CD4-positive, alpha-beta memory T cell (primary cell): ENCODE measurements around the gene MVK. TPM values are rescaled to one million over a fixed set of nuclear protein-coding genes. Genes with fewer than 3 reads are reported as not detected.

Source experiments
- CTCF ChIA-PET: fragments of 350-600 bp; sonication (Branson Sonifier 250); formaldehyde crosslinking; loops from one replicate; lab custom pipeline; 2021; ENCODE audit warnings: inconsistent platforms; ENCODE audit not compliant: partially characterized antibody; lab: Charles Lee
- POLR2A ChIA-PET: fragments of 350-600 bp; sonication (Branson Sonifier 250); formaldehyde crosslinking; loops from one replicate; lab custom pipeline; 2021; ENCODE audit not compliant: partially characterized antibody; lab: Charles Lee
- DNase-seq, 5 donors: peaks; one replicate each; pipeline versions ENCODE4 v3.0.0 to v3.0.0-alpha.2; 2020 to 2022; ENCODE audit warnings: mixed read lengths in 1 of 5
- H3K27ac ChIP-seq: one replicate; pipeline ENCODE4 v1.7.0; 2013; ENCODE audit warnings: low read depth, low read length
- H3K27me3 ChIP-seq: 2 replicates; pipeline ENCODE4 v1.7.0; 2013; ENCODE audit warnings: mild to moderate bottlenecking, low read length, moderate library complexity; ENCODE audit not compliant: insufficient read depth
- H3K36me3 ChIP-seq: 2 replicates; pipeline ENCODE4 v1.7.0; 2013; ENCODE audit warnings: mild to moderate bottlenecking, low read length, moderate library complexity; ENCODE audit not compliant: insufficient read depth
- H3K4me1 ChIP-seq: 2 replicates; pipeline ENCODE4 v1.7.0; 2013; ENCODE audit warnings: mild to moderate bottlenecking, low read length, moderate library complexity; ENCODE audit not compliant: insufficient read depth
- H3K4me3 ChIP-seq, 2 donors: one replicate each; pipeline ENCODE4 v1.7.0; 2013; ENCODE audit warnings: low read length in 2 of 2, mild to moderate bottlenecking in 1 of 2
- H3K9me3 ChIP-seq, 2 donors: one replicate each; pipeline ENCODE4 v1.7.0; 2013; ENCODE audit warnings: low read length in 2 of 2, control low read depth in 1 of 2; ENCODE audit not compliant: control insufficient read depth in 1 of 2
- H3K27ac Mint-ChIP-seq, 7 donors: one replicate each; pipeline ENCODE4 v1.8.0; 2020 to 2021; ENCODE audit warnings: mixed read lengths in 7 of 7, mild to moderate bottlenecking in 6 of 7, inconsistent platforms in 3 of 7, moderate library complexity in 3 of 7
- H3K27me3 Mint-ChIP-seq, 2 donors: one replicate each; pipeline ENCODE4 v1.8.0; 2020 to 2021; ENCODE audit warnings: mixed read lengths in 2 of 2
- H3K36me3 Mint-ChIP-seq, 2 donors: one replicate each; pipeline ENCODE4 v1.8.0; 2020 to 2021; ENCODE audit warnings: mixed read lengths in 2 of 2, inconsistent platforms in 1 of 2, mild to moderate bottlenecking in 1 of 2
- H3K4me1 Mint-ChIP-seq, 4 donors: one replicate each; pipeline ENCODE4 v1.8.0; 2020 to 2021; ENCODE audit warnings: mixed read lengths in 4 of 4, mild to moderate bottlenecking in 1 of 4
- H3K4me3 Mint-ChIP-seq, 8 donors: one replicate each; pipeline ENCODE4 v1.8.0; 2020 to 2021; ENCODE audit warnings: mixed read lengths in 8 of 8, mild to moderate bottlenecking in 7 of 8, moderate library complexity in 6 of 8, inconsistent platforms in 3 of 8
- H3K9me3 Mint-ChIP-seq, 8 donors: one replicate each; pipeline ENCODE4 v1.8.0; 2020 to 2021; ENCODE audit warnings: mixed read lengths in 8 of 8, mild to moderate bottlenecking in 5 of 8, inconsistent platforms in 3 of 8, moderate library complexity in 1 of 8
- intact Hi-C: fragments of 100-400 bp; cut with micrococcal nuclease; formaldehyde crosslinking; loops from one replicate; pipeline ENCODE4 v1.15.1; 2023
- polyA plus RNA-seq, 2 donors: library from polyadenylated mRNA; unstranded; fragments of 300-500 nt; fragmentation: Illumina TruSeq; gene quantifications; one replicate each; pipeline ENCODE4 v1.2.3, GENCODE V29; 2021
- total RNA-seq, 2 experiments: library from RNA; stranded (reverse); gene quantifications; one replicate each; pipeline ENCODE4 v1.2.3, GENCODE V29; 2021

MVK gene
- total and polyA plus RNA-seq, 4 experiments from 2014 or later, result 1.9 to 11.0 (median 7.1) TPM

- Mint-ChIP-seq H3K4me3 (peak overlapping the region in 5 of 8 donors; percentile 13 to 67 (median 40)), H3K9me3 (peaks cover 0 to 2% (median 0%) of the 10 kb centered on the region in 8 donors), H3K4me1 (peaks cover 17 to 42% (median 26%) of the 10 kb centered on the region in 4 donors), H3K27ac (peak overlapping the region in 6 of 7 donors; percentile 22 to 87 (median 60)), H3K36me3 (peaks cover 5 to 7% of the 10 kb centered on the region in 2 donors), H3K27me3 (no peaks in the 10 kb centered on the region)
- peak in 4 of 5 donors; percentile 7 to 51 (median 36) for DNase-seq
- H3K36me3 ChIP-seq, result no peaks in the 10 kb centered on the region
- H3K9me3 ChIP-seq, result no peaks in the 10 kb centered on the region
- ChIA-PET CTCF (interaction anchor here (1.4 to 5.5 kb wide), 6 partner anchors 10 to 250 kb away, joined by 3 to 45 read pairs (median 6); no protein-coding TSS in a partner anchor), POLR2A (no interaction called here)
- H3K27ac ChIP-seq, result no peak overlapping the region
- H3K4me3 ChIP-seq, result no peak overlapping the region
- H3K4me1 ChIP-seq, result peaks cover 24% of the 10 kb centered on the region
- H3K27me3 ChIP-seq, result no peaks in the 10 kb centered on the region
- intact Hi-C loops, result no loop called here
These were observed 21.8 kb downstream of the MVK start for GRCh38 chr12:109595321-109595902.

DNA sequence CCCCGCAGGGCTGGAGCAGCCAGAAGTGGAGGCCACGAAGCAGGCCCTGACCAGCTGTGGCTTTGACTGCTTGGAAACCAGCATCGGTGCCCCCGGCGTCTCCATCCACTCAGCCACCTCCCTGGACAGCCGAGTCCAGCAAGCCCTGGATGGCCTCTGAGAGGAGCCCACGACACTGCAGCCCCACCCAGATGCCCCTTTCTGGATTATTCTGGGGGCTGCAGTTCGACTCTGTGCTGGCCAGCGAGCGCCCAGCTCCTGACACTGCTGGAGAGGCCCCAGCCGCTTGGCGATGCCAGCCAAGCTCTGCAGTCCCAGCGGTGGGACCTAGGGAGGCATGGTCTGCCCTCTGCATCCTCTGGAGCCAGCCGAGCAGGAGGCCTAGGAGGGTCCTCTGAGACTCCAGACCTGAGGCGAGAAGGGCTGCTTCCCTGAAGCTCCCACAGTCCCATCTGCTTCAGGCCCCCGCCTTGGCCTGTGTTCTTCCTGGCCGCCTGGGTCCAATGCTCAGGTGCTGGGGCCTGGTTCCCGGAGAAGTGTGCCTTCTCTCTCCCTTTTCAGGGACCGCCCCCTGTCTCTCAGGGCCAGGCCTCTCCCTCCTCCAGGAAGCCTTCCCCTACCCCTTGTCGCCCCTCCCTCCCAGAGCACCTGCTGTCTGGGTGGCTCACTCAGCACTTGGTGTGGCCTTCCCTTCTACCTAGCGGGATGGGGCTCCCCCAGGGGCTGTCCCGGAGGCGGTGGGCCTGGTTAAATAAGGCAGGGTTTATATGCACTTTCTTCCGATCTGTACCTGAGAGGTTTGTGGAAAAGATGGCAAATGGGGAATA, 23.0 kb downstream of the MVK start:
- intact Hi-C loops, result loop anchor here (1.0 kb wide), 1 partner anchor 284 kb away; the partner anchor contains the start of gene GLTP

DNA sequence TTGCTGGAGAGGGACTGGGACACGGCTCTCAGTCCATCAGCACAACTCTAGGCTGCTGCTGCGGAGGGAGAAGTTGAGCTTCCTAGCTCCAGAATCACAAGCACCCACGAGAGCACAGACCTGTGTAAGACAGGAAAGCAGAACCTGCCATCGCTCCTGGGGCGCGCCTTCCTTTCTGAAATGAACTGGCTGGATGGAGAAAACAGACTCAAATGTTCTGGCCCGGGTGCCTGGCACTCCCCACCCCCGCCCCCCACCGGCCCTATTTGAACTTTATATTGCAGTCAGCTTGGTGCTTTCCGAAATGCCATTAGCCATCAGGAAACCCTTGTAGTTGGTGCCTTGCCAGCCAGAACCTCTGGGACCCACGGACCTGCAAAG, 23.8 kb downstream of the MVK start:
- Histone ChIP-seq H3K4me1 (peaks cover 24% of the 10 kb centered on the region), H3K4me3 (no peak overlapping the region), H3K9me3 (no peaks in the 10 kb centered on the region), H3K27ac (no peak overlapping the region), H3K36me3 (no peaks in the 10 kb centered on the region), H3K27me3 (no peaks in the 10 kb centered on the region)
- intact Hi-C loops, result loop anchor here (1.0 kb wide), 1 partner anchor 283 kb away; the partner anchor contains the start of gene GLTP
- peaks cover 1 to 5% of the 10 kb centered on the region in 2 donors for H3K36me3 Mint-ChIP-seq
- peak overlapping the region in 1 of 7 donors; percentile 86 for H3K27ac Mint-ChIP-seq
- peaks cover 0 to 2% (median 0%) of the 10 kb centered on the region in 8 donors for H3K9me3 Mint-ChIP-seq
- no peak for DNase-seq
- H3K4me3 Mint-ChIP-seq, result peak overlapping the region in 3 of 8 donors; percentile 35 to 54 (median 40)
- H3K27me3 Mint-ChIP-seq, result no peaks in the 10 kb centered on the region
- ChIA-PET POLR2A (no interaction called here), CTCF (interaction anchor here (0.7 to 5.5 kb wide), 17 partner anchors 8 to 248 kb away, joined by 3 to 63 read pairs (median 3); partner anchors contain the start of genes MMAB and MVK)
- peaks cover 17 to 42% (median 26%) of the 10 kb centered on the region in 4 donors for H3K4me1 Mint-ChIP-seq

More for the DNA sequence above, 23.0 kb downstream of the MVK start:
- Histone ChIP-seq H3K4me3 (no peak overlapping the region), H3K36me3 (no peaks in the 10 kb centered on the region), H3K27me3 (no peaks in the 10 kb centered on the region), H3K27ac (no peak overlapping the region), H3K9me3 (no peaks in the 10 kb centered on the region), H3K4me1 (peaks cover 24% of the 10 kb centered on the region)
- POLR2A ChIA-PET, result no interaction called here
- H3K36me3 Mint-ChIP-seq, result peaks cover 4 to 7% of the 10 kb centered on the region in 2 donors
- CTCF ChIA-PET, result interaction anchor here (0.8 to 5.5 kb wide), 9 partner anchors 7 to 249 kb away, joined by 3 to 63 read pairs (median 6); partner anchors contain the start of genes MMAB and MVK
- H3K9me3 Mint-ChIP-seq, result peaks cover 0 to 2% (median 0%) of the 10 kb centered on the region in 8 donors
- H3K4me3 Mint-ChIP-seq, result peak overlapping the region in 1 of 8 donors; percentile 31
- no peak overlapping the region for H3K27ac Mint-ChIP-seq
- peaks cover 17 to 42% (median 26%) of the 10 kb centered on the region in 4 donors for H3K4me1 Mint-ChIP-seq
- no peaks in the 10 kb centered on the region for H3K27me3 Mint-ChIP-seq
- no peak for DNase-seq

GRCh38 chr12:109597795-109598427, 24.3 kb downstream of the MVK start:
- Histone ChIP-seq H3K36me3 (no peaks in the 10 kb centered on the region), H3K4me1 (peaks cover 24% of the 10 kb centered on the region), H3K9me3 (no peaks in the 10 kb centered on the region), H3K4me3 (no peak overlapping the region), H3K27ac (no peak overlapping the region), H3K27me3 (no peaks in the 10 kb centered on the region)
- peak overlapping the region in 3 of 8 donors; percentile 35 to 54 (median 40) for H3K4me3 Mint-ChIP-seq
- peaks cover 1 to 2% of the 10 kb centered on the region in 2 donors for H3K36me3 Mint-ChIP-seq
- intact Hi-C loops, result loop anchor here (1.0 kb wide), 1 partner anchor 282 kb away; the partner anchor contains the start of gene GLTP
- peak overlapping the region in 2 of 7 donors; percentile 50 to 86 for H3K27ac Mint-ChIP-seq
- peak in 4 of 5 donors; percentile 44 to 47 (median 46) for DNase-seq
- ChIA-PET POLR2A (no interaction called here), CTCF (interaction anchor here (0.6 to 5.5 kb wide), 20 partner anchors 9 to 535 kb away, joined by 3 to 63 read pairs (median 3); partner anchors contain the start of genes MMAB and MVK)
- peaks cover 17 to 42% (median 26%) of the 10 kb centered on the region in 4 donors for H3K4me1 Mint-ChIP-seq
- no peaks in the 10 kb centered on the region for H3K27me3 Mint-ChIP-seq
- peaks cover 0 to 2% (median 0%) of the 10 kb centered on the region in 8 donors for H3K9me3 Mint-ChIP-seq

DNA sequence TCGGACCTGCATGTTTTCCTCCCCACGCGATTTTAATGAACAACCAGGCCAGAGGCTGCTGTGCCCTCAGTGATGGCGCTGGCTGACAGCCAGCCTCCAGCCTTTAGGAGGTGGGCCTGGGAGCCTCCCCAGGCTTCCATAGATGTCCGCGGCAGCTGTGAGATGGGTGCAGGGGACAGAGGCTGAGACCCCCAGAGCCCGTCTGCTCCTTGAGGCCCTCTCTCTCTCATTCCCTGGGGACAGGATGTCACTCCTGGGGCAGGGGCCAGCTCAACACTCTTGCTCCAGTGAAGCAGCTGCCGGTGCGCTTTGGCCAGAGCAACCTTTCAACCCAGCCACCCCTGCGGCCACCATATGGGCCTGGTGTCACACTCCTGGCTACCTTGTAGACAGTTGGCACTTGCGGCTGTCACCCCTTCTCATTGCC, 24.8 kb downstream of the MVK start:
- H3K36me3 Mint-ChIP-seq, result peaks cover under 1 to 1% of the 10 kb centered on the region in 2 donors
- ChIA-PET CTCF (interaction anchor here (0.7 to 5.5 kb wide), 18 partner anchors 8 to 242 kb away, joined by 3 to 63 read pairs (median 4); partner anchors contain the start of genes MMAB and MVK), POLR2A (no interaction called here)
- H3K9me3 Mint-ChIP-seq, result peaks cover 0 to 2% (median 0%) of the 10 kb centered on the region in 8 donors
- H3K9me3 ChIP-seq, result no peaks in the 10 kb centered on the region
- no peak overlapping the region for H3K4me3 Mint-ChIP-seq
- peaks cover 24% of the 10 kb centered on the region for H3K4me1 ChIP-seq
- H3K27ac ChIP-seq, result no peak overlapping the region
- H3K27ac Mint-ChIP-seq, result no peak overlapping the region
- intact Hi-C loops, result no loop called here
- no peaks in the 10 kb centered on the region for H3K27me3 Mint-ChIP-seq
- H3K27me3 ChIP-seq, result no peaks in the 10 kb centered on the region
- H3K4me1 Mint-ChIP-seq, result peaks cover 17 to 40% (median 26%) of the 10 kb centered on the region in 4 donors
- no peak for DNase-seq
- H3K4me3 ChIP-seq, result no peak overlapping the region
- H3K36me3 ChIP-seq, result no peaks in the 10 kb centered on the region

DNA sequence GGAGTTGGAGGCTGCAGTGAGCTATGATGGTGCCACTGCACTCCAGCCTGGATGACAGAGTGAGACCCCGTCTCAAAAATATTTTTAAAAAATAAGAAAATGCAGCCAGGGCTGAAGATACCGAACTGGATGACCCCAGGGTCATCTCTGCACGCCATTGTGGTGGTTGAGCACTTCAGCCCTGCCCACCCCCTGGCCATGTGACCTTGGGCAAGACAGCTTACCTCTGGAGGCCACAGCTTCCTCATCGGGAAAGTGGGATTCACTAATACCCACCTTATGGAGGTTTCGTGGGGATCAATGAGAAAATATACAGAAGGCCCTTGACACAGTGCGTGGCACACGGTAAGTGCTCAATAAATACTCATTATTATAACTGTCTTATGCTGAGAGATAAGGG, 25.5 kb downstream of the MVK start:
- intact Hi-C loops, result no loop called here

More for the DNA sequence above, 25.5 kb downstream of the MVK start:
- DNase-seq, result no peak
- H3K27ac Mint-ChIP-seq, result no peak overlapping the region
- no peaks in the 10 kb centered on the region for H3K9me3 ChIP-seq
- H3K27ac ChIP-seq, result no peak overlapping the region
- no peak overlapping the region for H3K4me3 ChIP-seq
- CTCF ChIA-PET, result interaction anchor here (0.8 to 5.5 kb wide), 9 partner anchors 10 to 182 kb away, joined by 3 to 63 read pairs (median 6); partner anchors contain the start of genes MMAB and MVK
- H3K27me3 Mint-ChIP-seq, result no peaks in the 10 kb centered on the region
- H3K36me3 ChIP-seq, result no peaks in the 10 kb centered on the region
- POLR2A ChIA-PET, result no interaction called here
- peaks cover 0 to 1% of the 10 kb centered on the region in 2 donors for H3K36me3 Mint-ChIP-seq
- H3K4me3 Mint-ChIP-seq, result no peak overlapping the region
- peaks cover 24% of the 10 kb centered on the region for H3K4me1 ChIP-seq
- H3K9me3 Mint-ChIP-seq, result peaks cover 0 to 2% (median 0%) of the 10 kb centered on the region in 8 donors
- no peaks in the 10 kb centered on the region for H3K27me3 ChIP-seq
- H3K4me1 Mint-ChIP-seq, result peaks cover 17 to 35% (median 27%) of the 10 kb centered on the region in 4 donors
